ENCODE data around the gene MB. TPM values are rescaled to one million over a fixed set of nuclear protein-coding genes. Genes with fewer than 3 reads are reported as not detected.

Gene MB
- total and polyA plus RNA-seq, 9 of the 15 experiments (the other 6 are each of a cell fraction or from before 2014, with no cell fraction given) = not detected

DNA sequence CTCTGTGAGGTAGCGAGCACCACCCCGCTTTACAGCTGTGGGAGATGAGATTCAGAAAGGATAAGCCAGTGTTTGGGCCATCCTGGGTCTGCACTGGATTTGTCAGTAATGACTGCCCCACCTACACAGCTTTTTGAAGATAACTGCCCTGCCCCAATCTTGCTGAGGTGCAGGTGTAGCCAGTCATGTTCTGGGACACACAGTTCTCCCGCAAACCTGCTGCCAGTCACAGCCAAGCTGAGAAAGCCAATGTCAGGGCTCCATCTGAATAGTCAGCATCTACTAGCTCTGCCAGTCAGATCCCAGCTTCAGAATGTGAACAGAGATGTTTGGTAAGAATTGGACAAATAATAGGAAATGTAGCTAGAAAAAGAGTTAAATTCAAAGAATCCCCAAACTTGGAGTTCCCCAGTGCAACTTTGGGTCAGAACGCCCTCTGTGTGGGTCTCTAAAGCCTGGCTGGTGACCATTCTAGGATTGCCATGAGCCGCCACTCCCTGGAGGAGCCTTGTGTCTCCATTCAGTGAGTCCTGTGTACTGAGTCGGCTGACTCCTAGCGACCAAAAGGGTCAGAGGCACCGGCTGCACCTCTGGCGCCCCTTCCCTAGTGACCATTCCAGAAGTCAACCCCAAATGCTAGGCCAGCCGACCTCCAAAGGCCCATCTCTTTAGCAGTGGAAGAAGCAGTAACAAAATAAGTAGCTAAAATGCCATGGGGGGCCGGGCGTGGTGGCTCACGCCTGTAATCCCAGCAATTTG lies 2.4 kb upstream of the MB start:
- Histone ChIP-seq H4K20me1 (replicated peaks; ENCODE audit: control insufficient read depth, insufficient read depth, low read length) (no peaks in the 10 kb centered on the region), H3K27me3 (ENCODE audit: control insufficient read depth in 2 of 2, insufficient read depth in 2 of 2, low read length in 2 of 2) (peaks cover 0 to 5% of the 10 kb centered on the region in 2 experiments; a peak in 2 of 5 replicates), H3K79me2 (ENCODE audit: control insufficient read depth, insufficient read depth, low read length) (no peaks in the 10 kb centered on the region), H3K9ac (ENCODE audit: insufficient read depth in 1 of 2, low read depth in 2 of 2, low read length in 2 of 2) (no peak overlapping the region), H3K9me1 (ENCODE audit: control insufficient read depth, insufficient read depth, low read length) (no peaks in the 10 kb centered on the region), H2AFZ (ENCODE audit: low read depth, low read length) (no peak overlapping the region), H3K4me3 (no peak overlapping the region), H3K36me3 (ENCODE audit: control insufficient read depth, insufficient read depth, low read length) (no peaks in the 10 kb centered on the region), H3K9me3 (replicated peaks; ENCODE audit: control insufficient read depth, insufficient read depth, low read depth, low read length) (no peaks in the 10 kb centered on the region), H3K4me2 (ENCODE audit: insufficient read depth, low read length) (no peak overlapping the region), H3K4me1 (replicated peaks in 1 of 2; ENCODE audit: control insufficient read depth in 2 of 2, insufficient read depth in 2 of 2, low read length in 2 of 2) (peaks cover 0 to 7% of the 10 kb centered on the region in 2 experiments; a peak in 3 of 5 replicates), H3K27ac (ENCODE audit: extremely low read depth, low read depth, low read length) (no peak overlapping the region)
- FAIRE-seq (no peak), ATAC-seq (peak; percentile 65), DNase-seq (ENCODE audit: extremely low read depth in 1 of 4, low spot score in 3 of 4) (no peak)
- ChIA-PET POLR2A (interaction anchor here (0.6 to 1.4 kb wide), 2 partner anchors 9 to 103 kb away, joined by 3 to 5 read pairs; no protein-coding TSS in a partner anchor), CTCF (ENCODE audit: low intra/inter-chr PET ratio) (no interaction called here)
- peak in 2 of 3 experiments; percentile 12 to 33; a peak in 4 of 6 replicates for TF ChIP-seq CTCF (IDR thresholded peaks at IDR 0.05 in 2 of 3, conservative IDR thresholded peaks at IDR 0.05 in 1 of 3; ENCODE audit: insufficient read depth in 2 of 3, low read depth in 1 of 3, low read length in 3 of 3)
- TF ChIP-seq, protein P1, sequence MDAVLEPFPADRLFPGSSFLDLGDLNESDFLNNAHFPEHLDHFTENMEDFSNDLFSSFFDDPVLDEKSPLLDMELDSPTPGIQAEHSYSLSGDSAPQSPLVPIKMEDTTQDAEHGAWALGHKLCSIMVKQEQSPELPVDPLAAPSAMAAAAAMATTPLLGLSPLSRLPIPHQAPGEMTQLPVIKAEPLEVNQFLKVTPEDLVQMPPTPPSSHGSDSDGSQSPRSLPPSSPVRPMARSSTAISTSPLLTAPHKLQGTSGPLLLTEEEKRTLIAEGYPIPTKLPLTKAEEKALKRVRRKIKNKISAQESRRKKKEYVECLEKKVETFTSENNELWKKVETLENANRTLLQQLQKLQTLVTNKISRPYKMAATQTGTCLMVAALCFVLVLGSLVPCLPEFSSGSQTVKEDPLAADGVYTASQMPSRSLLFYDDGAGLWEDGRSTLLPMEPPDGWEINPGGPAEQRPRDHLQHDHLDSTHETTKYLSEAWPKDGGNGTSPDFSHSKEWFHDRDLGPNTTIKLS (IDR thresholded peaks at IDR 0.05; ENCODE audit: borderline replicate concordance, low read depth) = no peak
- no peak for TF ChIP-seq NR0B1 (IDR thresholded peaks at IDR 0.05; ENCODE audit: partially characterized antibody)
- TF ChIP-seq ZNF445 (CRISPR knock-in tag; IDR thresholded peaks at IDR 0.05; ENCODE audit: low read depth) = no peak
- no peak for TF ChIP-seq GTF2F1 (IDR thresholded peaks at IDR 0.05; ENCODE audit: low read depth, low read length)
- TF ChIP-seq, protein P2, sequence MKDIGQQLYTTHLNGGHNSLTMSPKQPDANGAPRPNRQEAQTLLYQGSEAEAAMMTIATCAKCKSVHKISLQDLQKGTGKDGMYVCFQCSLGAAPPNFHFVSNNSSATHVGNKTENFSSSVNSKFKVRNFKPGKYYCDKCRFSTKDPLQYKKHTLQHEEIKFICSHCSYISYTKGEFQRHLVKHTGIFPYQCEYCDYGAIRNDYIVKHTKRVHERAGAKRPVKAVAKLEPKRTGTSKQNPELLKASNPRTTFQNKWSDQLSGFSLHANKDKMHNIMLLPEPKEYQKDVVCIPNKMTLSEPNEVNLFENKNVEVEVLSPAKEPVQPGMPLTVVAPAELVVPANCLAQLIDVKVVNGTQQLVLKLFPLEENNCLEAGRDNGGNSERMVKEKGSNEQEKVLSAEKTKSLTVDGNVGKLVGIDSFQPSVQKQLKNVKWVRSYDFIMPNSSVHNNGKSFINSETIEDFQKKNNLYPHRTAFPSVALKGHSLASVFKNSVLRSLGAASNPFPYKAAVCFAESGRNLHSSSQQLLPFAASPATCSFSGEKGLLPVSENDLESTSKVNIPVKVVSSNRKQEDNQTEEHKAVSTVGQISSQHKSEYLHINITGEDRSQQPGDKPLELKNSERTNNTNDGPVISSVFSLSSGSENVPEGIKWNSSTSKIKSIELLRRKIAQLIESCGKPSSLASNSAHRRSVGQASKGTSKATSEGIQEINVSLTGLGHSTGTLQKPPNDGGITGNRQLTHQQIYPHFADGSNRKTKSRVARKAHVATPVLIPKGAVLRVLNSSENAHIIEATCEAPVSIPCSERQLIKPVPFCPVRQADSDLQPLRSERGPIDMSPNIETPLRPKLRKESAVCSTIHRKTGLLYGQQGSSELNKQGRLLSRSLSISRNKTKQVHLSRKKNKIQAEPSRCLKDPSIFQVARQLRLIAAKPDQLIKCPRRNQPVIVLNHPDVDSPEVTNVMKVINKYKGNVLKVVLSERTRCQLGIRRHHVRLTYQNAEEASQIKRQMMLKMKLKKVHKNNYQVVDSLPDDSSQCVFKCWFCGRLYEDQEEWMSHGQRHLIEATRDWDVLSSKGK (CRISPR knock-in tag; IDR thresholded peaks at IDR 0.05) = no peak
- intact Hi-C loops (cut with micrococcal nuclease) (loop anchor here (5.0 kb wide), 1 partner anchor 32 kb away; no protein-coding TSS in a partner anchor), in situ Hi-C loops (cut with MboI) (loop anchor here (10.0 kb wide), 2 partner anchors 305 to 505 kb away; no protein-coding TSS in a partner anchor)
- BruUV-seq (replicated peaks) = no TSS peak
- WGBS (ENCODE audit: insufficient coverage, low coverage, missing lambda C conversion rate) = 6% methylated on average over 11 of the region's 13 CpGs
